Stimulated activated CD4-positive, alpha-beta T cell treated with anti-CD3 and anti-CD28 coated beads, Interleukin-12 subunit alpha, Interleukin-12 subunit beta, amount 100 ng/mL, for 4 hours (primary cell): ENCODE results near the gene FAM135A.
"Not testable (repeated sequence)": the region's sequence is repeated elsewhere in the genome, so short reads cannot be mapped to it uniquely, and the experiment has no call there.

Experiments used
- DNase-seq: peaks from one replicate; pipeline ENCODE4 v3.0.0-alpha.2; 2020

Gene FAM135A

DNA sequence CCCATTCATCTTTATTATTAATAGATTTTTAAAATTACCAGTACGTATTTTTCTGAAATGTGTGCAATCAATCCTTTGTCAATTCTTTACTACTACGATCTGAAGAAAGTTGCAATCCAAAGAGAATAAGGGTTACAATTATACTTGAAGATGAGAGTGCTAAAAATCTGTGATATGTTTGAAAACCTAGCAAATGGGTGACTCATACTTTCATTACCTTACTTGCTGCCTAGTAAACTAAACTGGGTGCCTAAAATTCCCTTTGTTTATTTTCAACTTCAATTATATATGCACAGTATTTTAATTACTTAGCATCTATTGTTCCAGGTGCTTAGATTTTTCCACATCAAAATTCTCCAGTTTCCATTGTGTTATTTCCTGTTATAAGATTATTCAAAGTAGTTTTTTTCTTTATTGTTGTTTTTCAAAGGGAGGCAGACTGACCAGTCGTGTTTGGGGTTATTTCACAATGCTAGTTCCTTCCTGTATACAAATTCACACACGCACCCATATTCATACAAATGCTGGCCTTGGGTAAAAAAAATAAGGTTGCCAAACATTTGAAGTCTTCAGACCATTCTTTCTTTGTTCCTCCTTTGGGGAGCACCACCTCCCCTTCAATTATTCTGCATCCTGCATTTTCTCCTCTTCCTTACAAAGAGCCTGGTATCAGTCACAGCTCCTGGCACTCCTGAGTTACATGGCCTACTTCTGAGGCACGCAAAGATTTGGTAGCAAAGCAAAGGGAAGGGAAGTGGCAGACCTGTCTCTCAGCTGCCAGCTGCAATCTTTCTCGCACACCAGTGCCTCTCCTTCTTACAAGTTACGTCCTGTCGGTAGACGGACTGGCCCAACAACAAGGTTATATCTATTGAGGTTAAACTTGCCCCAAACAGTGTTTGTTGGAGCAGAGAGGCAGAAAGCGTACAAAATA lies 16.2 kb upstream of the FAM135A start:
- DNase-seq: no peak

DNA sequence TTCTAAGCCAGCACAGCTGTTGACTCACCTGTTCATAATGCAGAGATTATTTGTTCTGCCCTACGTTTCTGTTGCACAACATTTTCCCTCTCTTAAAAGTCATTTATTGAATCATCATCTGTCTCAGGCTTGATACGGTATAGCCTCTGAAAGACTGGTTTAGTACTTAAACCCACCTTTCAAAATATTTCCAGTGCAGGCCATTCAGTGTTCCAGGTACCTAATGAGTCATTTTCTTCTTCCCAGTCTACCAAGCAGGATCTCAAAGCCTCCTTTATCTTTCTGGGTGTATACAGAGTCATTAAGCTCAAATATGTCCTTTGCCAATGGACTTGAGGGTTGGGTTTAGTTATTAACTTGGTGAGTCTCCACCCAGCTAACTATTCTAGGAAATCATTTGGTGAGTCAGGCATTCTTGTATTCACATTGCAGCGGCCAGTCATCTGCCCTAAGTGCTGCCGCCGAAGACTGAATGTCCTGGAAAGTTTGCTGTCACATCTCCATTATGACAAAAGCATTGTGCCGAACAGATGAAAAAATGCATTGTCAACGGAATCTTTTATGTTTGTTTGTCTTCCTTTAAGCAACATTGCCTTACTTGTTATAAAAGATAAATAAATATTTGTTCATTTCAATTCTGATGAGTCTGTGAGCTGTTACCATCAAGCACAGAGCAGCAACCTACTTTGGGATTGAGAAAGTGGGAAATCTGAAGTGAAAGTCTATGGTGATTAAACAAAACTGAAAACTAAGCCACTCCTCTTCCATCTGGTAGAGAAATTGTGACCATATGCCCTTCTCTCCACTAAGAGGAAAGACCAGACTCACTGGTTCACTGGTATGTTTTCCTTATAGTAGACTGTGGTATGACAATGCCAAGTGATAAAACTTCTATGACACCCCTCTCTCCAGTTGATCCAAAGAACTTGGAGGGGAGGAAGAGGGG lies 14.3 kb upstream of the FAM135A start:
- no peak for DNase-seq

DNA sequence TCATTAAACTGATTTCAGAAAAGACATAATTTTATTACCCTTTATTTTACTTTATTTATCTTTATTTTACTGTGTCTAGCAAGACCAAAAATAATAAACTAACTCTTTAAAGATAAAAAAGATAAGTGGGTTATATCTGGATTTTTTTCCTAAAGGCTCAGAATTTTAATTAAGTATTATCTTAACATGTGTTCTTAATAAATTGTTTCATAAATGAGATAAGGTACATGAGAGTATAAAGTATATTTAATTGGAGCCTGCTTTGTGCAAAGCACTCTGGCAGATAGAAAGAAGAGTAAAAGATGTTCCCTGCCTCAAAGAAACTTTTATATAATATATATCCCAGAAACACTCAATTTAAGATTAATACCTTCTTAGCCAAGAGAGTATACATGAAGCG lies 8.7 kb upstream of the FAM135A start:
- no peak for DNase-seq

DNA sequence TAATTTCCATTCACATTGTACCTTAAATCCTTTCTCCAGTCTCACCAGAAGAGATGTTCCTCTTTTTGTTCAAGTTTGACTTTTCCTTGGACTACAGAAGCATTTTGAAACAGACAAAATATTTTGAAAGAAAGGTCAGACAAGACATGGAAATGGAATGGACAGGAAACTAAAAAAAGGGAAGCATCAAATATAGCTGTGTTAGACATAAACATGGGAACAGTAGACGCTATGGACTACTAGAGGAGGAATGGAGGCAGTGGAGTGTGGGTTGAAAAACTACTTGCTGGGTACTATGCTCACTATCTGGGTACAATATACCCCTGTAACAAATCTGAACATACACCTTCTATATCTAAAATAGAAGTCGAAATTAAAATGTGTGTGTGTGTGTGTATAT lies 4.1 kb upstream of the FAM135A start:
- DNase-seq: no peak

DNA sequence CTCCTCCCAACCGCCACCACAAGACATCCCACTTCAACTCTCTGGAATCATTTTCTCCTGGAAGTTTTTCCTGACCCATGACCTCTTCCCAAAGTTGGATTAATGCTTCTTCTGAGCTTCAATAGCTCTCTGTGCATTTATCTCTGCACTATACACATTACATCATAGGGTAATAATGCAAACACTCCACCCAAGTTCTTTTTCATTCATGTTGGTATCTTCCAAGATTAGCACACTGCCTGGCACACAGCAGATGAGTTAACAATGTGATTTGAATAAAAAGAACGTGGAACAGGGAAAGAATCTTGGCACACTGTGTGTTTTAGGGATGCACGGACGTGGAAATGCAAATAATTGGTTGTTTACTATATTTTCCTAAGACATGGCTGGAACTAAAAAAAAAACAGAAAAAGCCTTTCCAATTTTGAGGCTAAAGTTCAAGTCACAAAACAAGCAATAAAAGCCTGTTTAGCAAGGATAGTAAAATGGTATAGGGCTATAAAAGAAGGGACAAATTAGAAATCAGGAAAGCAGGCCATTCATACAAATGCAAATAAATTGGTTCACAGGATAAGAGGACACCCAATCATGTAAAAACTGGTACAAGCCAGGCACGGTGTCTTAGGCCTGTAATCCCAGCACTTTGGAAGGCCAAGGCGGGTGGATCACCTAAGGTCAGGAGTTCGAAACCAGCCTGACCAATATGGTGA lies 1.6 kb upstream of the FAM135A start:
- no peak for DNase-seq

DNA sequence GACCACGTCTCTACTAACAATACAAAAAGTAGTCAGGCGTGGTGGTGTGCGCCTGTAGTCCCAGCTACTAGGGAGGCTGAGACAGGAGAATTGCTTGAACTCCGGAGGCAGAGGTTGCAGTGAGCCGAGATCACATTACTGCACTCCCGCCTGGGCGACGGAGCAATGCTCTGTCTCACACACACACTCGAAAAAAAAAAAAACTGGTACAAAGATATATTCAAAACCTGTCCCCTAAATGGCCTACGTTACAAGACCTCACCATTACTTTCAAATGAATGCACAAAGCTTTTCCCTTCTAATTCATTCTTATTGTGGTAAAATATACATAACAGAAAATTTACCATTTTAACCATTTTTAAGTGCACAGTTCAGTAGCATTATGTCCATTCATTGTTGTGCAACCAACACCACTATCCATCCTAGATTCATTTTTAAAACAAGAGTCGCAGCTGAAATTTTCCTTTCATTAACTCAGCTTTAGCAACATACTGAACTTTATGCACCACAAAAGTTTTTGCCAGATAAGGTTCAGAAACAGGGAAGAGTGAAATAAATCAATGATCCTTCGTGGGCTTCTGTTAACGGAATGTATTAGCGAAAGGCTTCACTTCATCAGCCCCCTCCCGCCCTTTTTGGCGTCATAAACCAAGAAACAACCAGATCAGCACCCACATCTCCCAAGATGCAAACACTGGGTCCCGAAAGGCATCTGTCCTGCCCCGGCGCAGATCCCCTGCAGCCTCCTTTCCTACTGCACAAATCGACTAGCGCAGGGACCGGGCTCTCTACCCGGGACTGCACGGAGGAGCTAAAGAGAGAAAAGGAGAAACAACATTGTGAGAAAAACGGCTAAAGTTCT lies 825 bp upstream of the FAM135A start:
- DNase-seq: no peak

DNA sequence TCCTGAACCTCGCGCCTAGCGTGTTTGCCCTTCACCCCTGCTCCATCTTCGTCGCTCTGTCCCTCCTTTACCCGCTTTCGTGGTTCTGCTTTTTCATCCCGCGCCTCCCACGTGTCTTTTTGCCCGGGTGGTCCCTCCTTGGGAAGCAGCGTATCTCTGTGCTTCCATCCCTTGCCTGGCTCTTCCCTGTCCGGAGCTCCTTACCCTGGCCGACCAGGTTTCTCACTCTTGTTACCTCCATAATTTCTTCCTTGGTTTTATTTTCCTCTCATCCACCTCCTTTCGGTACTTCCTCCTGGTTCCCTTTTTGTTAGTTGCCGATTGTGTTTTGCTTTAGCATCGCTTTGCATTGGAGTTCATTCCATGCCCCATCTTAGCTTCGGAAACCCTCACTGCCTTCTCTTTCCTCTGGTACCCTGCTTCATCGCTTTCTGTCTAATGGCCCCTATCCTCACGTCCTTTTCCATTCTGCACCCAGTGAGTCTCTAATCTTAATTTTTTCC lies 735 bp downstream of the FAM135A start:
- DNase-seq: no peak

DNA sequence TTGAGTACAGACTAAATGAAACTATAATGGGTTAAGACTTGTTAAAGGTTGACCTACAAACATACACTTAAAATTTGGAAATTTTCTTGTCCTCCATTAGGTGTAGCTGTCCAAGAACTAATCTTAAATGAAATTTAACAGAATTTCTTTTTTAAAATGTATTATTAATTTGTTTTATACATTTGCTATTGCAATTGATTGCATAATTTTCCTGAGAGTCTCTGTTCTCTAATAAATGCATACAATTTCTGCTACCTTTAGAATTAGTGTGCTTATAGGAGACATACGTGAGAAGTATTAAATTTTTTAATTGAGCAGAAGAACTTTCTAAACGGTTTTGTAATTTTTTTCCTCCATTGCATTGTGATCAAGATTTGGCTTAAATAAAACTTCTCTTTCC lies 1.5 kb downstream of the FAM135A start:
- DNase-seq: no peak

DNA sequence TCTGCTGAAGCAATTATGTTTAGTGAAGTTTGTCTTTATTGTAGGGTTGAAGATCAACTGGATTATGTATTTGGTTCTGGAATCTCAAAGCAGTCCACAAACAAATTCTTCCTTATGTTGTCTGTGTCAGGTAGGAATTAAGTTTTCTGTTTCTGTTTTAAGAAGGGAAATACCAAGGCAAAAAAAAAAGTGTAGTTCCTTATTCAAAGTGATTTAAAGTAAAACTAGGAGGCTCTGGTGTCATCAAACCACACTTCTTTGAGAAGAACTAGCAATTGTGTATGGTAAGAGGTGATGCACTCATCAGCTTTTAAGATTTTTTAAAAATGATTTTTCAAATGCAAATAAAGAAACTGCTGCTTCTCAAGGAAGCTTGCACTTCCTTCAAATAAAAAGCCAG lies 1.9 kb downstream of the FAM135A start:
- no peak for DNase-seq

DNA sequence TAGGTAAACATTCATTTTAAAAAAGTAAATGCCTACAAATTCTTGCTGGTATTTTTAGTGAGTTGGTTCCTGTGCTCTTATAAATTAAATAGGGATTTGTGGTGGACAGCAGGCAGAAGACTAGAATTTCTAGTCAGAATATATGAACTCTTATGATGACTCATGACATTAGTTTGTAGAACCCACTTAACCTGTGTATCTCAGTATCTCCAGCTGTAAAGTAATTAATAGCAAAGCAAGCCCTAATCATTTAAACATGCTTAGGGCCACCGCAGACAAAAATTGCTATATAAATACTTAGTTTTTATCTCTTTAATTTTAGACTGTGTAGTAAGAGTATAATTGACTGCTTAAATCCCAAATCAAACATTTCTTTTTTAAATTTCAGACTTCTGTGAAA lies 2.4 kb downstream of the FAM135A start:
- no peak for DNase-seq

DNA sequence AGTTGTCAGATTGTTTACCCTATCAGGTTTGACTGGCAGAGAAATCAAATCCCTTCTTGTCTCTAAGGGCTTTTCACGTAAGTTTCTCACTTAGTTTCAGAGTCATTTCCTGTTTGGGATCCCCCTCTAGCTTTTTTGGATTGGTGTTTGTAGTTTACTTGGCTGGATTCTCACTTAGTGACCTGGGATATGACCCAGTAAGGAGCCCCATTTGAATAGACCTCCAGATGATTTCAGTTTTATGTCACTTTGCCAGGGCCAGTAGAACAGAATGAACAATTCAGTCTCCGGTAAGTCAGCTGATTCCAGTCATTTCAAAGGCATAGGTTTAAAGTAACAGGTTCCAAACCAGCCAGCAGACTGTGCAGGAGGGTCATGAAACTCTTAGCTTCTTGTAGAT lies 8.2 kb downstream of the FAM135A start:
- DNase-seq: no peak

DNA sequence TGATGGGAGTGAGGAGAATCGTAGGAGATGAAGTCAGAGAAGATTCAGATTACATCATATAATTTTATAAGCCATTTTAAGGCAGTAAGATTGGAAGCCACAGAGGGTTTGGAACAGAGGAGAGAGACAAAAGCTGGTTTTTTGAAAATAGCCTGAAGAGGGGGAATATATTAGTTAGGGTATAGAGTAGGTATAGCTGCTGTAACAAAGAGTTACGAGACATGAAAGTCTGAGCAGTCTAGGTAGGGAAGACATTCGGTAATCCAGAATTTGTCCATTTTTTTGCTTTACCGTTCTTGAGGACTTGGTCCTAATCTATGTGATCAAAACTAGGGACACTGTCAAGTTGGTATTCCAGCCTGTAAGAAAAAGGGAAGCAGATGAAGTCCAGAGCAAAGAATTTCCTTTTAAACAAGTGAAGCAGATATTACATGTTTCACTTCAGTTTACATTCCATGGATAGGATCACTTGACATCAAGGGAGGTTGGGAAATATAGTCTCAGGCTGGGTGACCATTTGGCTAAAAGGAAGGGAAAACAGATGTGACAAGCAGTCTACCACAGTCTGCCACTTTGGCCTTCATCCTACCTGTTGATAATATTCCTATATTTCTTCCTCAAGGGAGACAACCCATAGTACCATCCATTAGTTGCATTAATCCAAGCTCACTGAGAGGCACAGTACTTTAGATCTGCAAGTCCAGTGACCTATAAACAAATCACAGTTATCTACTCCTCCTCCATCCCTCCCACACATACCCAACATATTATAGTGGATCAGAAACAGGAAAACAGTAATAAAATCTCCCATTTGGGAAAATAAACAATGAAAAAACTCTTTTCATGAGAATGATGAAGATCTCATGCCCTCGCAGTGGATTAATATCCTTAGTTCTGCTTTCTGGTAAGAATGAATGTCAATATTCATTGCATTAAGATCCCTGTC lies 10.2 kb downstream of the FAM135A start:
- DNase-seq: no peak

DNA sequence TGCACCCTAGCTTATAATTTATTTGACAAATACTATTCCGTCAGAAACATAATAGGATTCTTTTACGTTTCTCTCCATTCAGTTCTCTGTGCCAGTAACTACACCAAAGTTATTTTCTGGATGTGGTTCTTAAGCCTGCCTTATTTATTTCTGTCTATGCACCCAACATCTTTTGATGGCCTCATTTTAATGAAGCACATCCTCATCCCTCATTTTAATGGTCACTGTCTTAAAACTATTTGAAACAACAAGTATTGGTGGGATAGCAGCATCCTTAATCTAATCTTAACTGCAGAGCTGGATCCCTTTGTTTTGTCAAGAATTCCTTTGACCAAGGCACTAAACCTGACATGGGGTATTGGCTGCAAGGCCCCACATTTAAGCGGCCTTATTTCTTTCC lies 11.0 kb downstream of the FAM135A start:
- no peak for DNase-seq

DNA sequence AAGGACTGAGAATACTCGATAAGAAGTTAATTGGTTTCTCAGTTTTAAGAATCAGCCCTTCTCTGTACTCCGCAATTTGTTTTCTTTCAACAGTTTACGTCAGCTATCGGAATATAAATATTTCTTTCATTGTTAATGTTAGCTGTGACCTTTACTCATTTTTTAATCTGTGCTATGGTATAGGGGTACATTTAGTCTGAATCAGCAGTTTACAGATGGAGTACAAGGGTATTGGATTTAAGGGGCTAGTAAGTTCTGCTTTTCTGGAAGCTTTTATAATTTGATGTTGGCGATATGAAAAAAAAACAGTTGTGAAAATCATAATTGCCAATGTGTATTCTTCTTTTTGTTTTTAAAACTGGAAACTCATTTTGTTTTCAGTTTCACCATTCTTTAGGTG lies 23.0 kb downstream of the FAM135A start:
- DNase-seq: no peak

DNA sequence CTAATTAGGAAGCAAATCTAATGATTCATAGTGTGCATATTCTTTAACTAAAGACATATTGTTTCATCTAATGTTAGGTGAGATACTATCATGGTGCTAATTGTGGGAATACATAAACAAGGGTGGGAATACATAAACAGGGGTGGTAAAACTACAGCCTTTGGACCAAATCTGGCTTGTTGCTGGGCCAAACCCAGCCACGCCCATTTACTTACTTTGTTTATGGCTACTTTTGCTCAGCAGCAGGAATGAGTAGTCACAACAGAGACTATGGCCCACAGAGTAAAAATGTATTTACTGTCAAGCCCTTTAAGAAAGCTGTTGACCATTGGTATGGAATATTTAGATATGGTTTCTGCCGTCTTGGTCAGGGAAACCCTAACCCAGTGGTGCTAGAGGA lies 31.7 kb downstream of the FAM135A start:
- no peak for DNase-seq

DNA sequence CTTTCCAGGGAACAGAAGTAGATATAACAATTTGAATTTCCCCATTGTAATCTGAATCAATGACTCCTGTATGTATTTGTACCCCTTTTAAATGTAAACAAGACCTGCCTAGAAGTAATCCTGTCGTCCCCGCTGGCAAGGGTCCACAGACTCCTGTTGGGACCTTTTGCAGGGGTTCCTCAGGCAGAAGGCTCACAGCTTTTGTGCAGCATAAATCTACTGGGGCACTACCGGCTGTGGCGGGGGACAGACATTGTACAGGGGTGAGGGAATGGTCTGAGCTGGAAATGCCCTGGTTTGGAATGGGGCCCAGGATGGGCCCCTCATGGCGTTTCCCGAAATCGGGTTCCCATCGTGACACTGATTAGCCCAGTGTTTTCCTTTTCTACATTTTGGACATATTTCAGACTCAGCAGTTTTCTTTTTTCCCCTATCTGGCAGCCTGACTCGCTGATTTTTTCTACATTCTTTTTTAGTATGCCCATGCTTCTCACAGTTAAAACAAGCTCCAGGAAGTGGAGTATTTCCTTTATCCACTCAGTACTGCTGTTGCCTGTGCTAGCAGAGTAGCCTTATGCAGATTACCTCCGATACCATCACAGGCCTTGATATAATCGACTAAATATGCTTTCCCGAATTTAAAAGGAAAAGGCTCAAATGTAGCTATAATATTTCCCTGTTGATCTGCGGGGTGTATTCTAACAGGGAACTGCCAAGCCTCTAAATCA lies 34.2 kb downstream of the FAM135A start:
- DNase-seq: not testable (repeated sequence)

DNA sequence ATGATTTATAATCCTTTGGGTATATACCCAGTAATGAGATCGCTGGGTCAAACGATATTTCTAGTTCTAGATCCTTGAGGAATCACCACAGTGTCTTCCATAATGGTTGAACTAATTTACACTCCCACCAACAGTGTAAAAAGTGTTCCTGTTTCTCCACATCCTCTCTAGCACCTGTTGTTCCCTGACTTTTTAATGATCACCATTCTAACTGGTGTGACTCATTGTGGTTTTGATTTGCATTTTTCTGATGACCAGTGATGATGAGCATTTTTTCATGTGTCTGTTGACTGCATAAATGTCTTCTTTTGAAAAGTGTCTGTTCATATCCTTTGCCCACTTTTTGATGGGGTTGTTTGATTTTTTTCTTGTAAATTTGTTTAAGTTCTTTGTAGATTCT lies 40.6 kb downstream of the FAM135A start:
- DNase-seq: not testable (repeated sequence)

DNA sequence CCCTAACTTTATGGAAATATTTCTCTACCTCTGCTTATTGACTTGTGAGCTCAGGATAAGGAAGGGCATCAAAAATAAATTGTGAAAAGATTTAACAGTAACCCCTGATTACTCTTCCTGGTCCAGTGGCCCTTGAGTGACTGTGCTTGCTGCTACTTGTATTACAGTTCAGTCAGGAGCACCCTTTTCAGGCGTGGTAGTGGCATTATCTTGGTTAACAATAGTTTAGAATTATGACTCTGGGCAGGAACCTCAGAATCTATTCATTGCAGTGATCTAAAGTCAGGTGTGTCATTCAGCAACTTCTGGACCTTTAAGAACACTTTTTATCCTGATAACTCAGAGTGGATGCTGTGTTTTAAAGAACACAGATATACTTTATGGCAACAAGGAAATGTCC lies 43.4 kb downstream of the FAM135A start:
- no peak for DNase-seq

DNA sequence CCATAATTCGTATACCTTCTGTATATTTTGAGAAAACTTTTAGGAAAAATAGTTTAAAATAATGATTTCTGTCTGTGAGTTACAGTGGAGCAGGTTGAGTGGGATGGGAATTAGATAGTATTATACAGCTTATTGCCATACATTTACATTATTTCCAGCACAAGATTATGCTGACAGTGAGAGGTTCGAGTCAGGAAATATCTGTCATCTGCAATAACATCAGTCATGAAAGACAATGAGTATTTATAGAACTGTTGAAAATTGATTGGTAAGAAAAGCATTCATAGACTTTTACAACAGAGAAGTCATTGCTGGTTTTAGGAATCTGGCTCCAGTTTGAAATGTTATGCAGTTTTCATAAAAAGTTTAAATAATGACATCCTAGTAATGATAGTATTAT lies 45.9 kb downstream of the FAM135A start:
- DNase-seq: no peak

DNA sequence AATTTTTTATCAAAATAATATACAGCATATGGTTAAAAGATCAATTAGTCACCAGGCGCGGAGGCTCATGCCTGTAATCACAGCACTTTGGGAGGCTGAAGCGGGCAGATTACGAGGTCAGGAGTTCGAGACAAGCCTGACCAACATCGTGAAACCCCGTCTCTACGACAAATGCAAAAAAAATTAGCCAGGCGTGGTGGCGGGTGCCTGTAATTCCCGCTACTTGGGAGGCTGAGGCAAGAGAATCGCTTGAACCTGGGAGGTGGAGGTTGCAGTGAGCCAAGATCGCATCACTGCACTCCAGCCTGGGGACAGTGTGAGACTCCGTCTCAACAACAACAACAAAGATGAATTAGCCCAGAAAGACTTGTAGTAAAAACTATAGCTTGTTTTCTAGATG lies 46.4 kb downstream of the FAM135A start:
- not testable (repeated sequence) for DNase-seq
